GM23338 (cell line): ENCODE measurements around the gene GFAP. TPM values are rescaled to one million over a fixed set of nuclear protein-coding genes. Genes with fewer than 3 reads are reported as not detected.

ENCODE experiments used
- ATAC-seq: fragments of 200-7000 bp; cut with Tn5 transposase; 3 replicates; pipeline ENCODE4 v1.9.1; 2020
- DNase-seq: peaks from one replicate; pipeline ENCODE4 v3.0.0-alpha.2; 2015; ENCODE audit warnings: low spot score
- H2AFZ ChIP-seq: fragments of 200-600 bp; sonication (generic); 2 replicates; pipeline ENCODE4 v1.8.0; 2016; ENCODE audit warnings: antibody characterized with exemption, mild to moderate bottlenecking, moderate library complexity
- H3F3A ChIP-seq: fragments of 200-600 bp; sonication (generic); replicated peaks from 2 replicates; pipeline ENCODE4 v1.8.0; 2017; ENCODE audit warnings: antibody characterized with exemption, mixed run types, low read depth
- H3K27ac ChIP-seq: fragments of 200-600 bp; sonication (generic); 2 replicates; pipeline ENCODE4 v1.6.1; 2016; ENCODE audit warnings: low read depth
- H3K27me3 ChIP-seq: fragments of 200-600 bp; sonication (generic); 2 replicates; pipeline ENCODE4 v1.8.0; 2016; ENCODE audit warnings: mild to moderate bottlenecking, mixed run types, moderate library complexity; ENCODE audit not compliant: insufficient read depth
- H3K36me3 ChIP-seq: fragments of 200-600 bp; sonication (generic); 2 replicates; pipeline ENCODE4 v1.8.0; 2016; ENCODE audit warnings: mild to moderate bottlenecking; ENCODE audit not compliant: insufficient read depth
- H3K4me1 ChIP-seq: fragments of 200-600 bp; sonication (generic); 2 replicates; pipeline ENCODE4 v1.8.0; 2016; ENCODE audit warnings: mild to moderate bottlenecking, moderate library complexity; ENCODE audit not compliant: insufficient read depth
- H3K4me2 ChIP-seq: fragments of 200-600 bp; sonication (generic); 2 replicates; pipeline ENCODE4 v1.7.1; 2017; ENCODE audit warnings: mixed run types
- H3K4me3 ChIP-seq: fragments of 200-600 bp; sonication (generic); 2 replicates; pipeline ENCODE4 v1.6.1; 2016; ENCODE audit warnings: mixed run types
- H3K79me2 ChIP-seq: fragments of 200-600 bp; sonication (generic); replicated peaks from 2 replicates; pipeline ENCODE4 v1.8.0; 2017; ENCODE audit warnings: mild to moderate bottlenecking; ENCODE audit not compliant: insufficient read depth
- H3K9me2 ChIP-seq: fragments of 200-600 bp; sonication (generic); 2 replicates; pipeline ENCODE4 v1.8.0; 2017; ENCODE audit not compliant: insufficient read depth
- H4K20me1 ChIP-seq: fragments of 200-600 bp; sonication (generic); replicated peaks from 2 replicates; pipeline ENCODE4 v1.8.0; 2017; ENCODE audit warnings: mild to moderate bottlenecking; ENCODE audit not compliant: insufficient read depth
- H3K27ac Mint-ChIP-seq: 2 replicates; pipeline ENCODE4 v1.8.0; 2020; ENCODE audit warnings: inconsistent platforms, mild to moderate bottlenecking, moderate library complexity, mixed read lengths
- H3K27me3 Mint-ChIP-seq: 3 replicates; pipeline ENCODE4 v1.8.0; 2022; ENCODE audit warnings: low read depth, mild to moderate bottlenecking, moderate library complexity, mixed read lengths, inconsistent platforms; ENCODE audit not compliant: insufficient read depth, poor library complexity
- H3K36me3 Mint-ChIP-seq: 3 replicates; pipeline ENCODE4 v1.8.0; 2021; ENCODE audit warnings: low read depth, mild to moderate bottlenecking, inconsistent platforms, moderate library complexity, mixed read lengths
- H3K4me1 Mint-ChIP-seq: 3 replicates; pipeline ENCODE4 v1.8.0; 2020; ENCODE audit warnings: mild to moderate bottlenecking, inconsistent platforms, mixed read lengths
- H3K4me3 Mint-ChIP-seq: 3 replicates; pipeline ENCODE4 v1.8.0; 2021; ENCODE audit warnings: moderate library complexity, mild to moderate bottlenecking, inconsistent platforms, mixed read lengths
- H3K9me3 Mint-ChIP-seq: 3 replicates; pipeline ENCODE4 v1.8.0; 2020; ENCODE audit warnings: moderate library complexity, mild to moderate bottlenecking, inconsistent platforms, mixed read lengths
- CTCF ChIP-seq, 2 experiments: fragments of 200-600 bp in 1 of 2; sonication (generic) in 1 of 2; conservative IDR thresholded peaks; 2 replicates each; pipeline versions ENCODE4 v1.5.1 to v1.6.1; 2016 to 2017; ENCODE audit warnings: antibody characterized with exemption in 2 of 2, low read depth in 2 of 2, mild to moderate bottlenecking in 2 of 2, moderate library complexity in 1 of 2
- ETS1 ChIP-seq: IDR thresholded peaks from 2 replicates; pipeline ENCODE4 v1.6.1; 2016; ENCODE audit warnings: antibody characterized with exemption
- EZH2 ChIP-seq: fragments of 200-600 bp; sonication (generic); IDR thresholded peaks from one replicate; pipeline ENCODE4 v1.8.0; 2017; ENCODE audit warnings: antibody characterized with exemption, mild to moderate bottlenecking, low read depth; ENCODE audit not compliant: unreplicated experiment
- NANOG ChIP-seq: IDR thresholded peaks from 2 replicates; pipeline ENCODE4 v1.6.1; 2016; ENCODE audit warnings: antibody characterized with exemption, borderline replicate concordance
- STAT1 ChIP-seq: IDR thresholded peaks from one replicate; pipeline ENCODE4 v1.6.1; 2016; ENCODE audit warnings: antibody characterized with exemption; ENCODE audit not compliant: unreplicated experiment
- ZNF114 ChIP-seq: fragments of 250-450 bp; sonication (Bioruptor Pico); IDR thresholded peaks from 2 replicates; pipeline ENCODE4 v1.5.0; 2020; ENCODE audit warnings: mild to moderate bottlenecking, moderate library complexity
- ZNF331 ChIP-seq: fragments of 250-450 bp; sonication (Bioruptor Pico); IDR thresholded peaks from 2 replicates; pipeline ENCODE4 v1.5.0; 2020; ENCODE audit warnings: low read depth, mild to moderate bottlenecking, moderate library complexity
- polyA plus RNA-seq: library from polyadenylated mRNA; unstranded; fragments of >200 nt; fragmentation: Nextera tagmentation; extraction: Ambion mirVana; gene quantifications from 2 replicates; pipeline ENCODE4 v1.2.1, GENCODE V29; 2016
- total RNA-seq: library from RNA; depleted of rRNA; stranded (reverse); fragments of >200 nt; shearing (Covaris generic); gene quantifications from 2 replicates; pipeline ENCODE4 v1.2.3, GENCODE V29; 2014
- TF ChIP-seq, protein P1 (sequence below): IDR thresholded peaks from one replicate; pipeline ENCODE4 v1.6.1; 2018; ENCODE audit warnings: antibody characterized with exemption; ENCODE audit not compliant: unreplicated experiment

GFAP gene
- total and polyA plus RNA-seq, 2 experiments from 2014 or later = 0.15 to 5.1 TPM

GRCh38 chr17:44928950-44929720 is 13.8 kb upstream of the GFAP start:
- Histone ChIP-seq H3K4me1 (no peaks in the 10 kb centered on the region), H3K36me3 (peaks cover 41% of the 10 kb centered on the region), H3K4me3 (no peak overlapping the region), H3K27ac (no peak overlapping the region), H2AFZ (no peak overlapping the region), H3K4me2 (no peak overlapping the region), H3K9me2 (no peaks in the 10 kb centered on the region), H3F3A (0 out of 2 replicates have a peak, but pooled peaks cover 7% of the 10 kb centered on the region), H3K79me2 (no peaks in the 10 kb centered on the region), H4K20me1 (peaks cover 3% of the 10 kb centered on the region; the same call in 1 of the 2 replicates), H3K27me3 (no peaks in the 10 kb centered on the region)
- TF ChIP-seq, protein P1, sequence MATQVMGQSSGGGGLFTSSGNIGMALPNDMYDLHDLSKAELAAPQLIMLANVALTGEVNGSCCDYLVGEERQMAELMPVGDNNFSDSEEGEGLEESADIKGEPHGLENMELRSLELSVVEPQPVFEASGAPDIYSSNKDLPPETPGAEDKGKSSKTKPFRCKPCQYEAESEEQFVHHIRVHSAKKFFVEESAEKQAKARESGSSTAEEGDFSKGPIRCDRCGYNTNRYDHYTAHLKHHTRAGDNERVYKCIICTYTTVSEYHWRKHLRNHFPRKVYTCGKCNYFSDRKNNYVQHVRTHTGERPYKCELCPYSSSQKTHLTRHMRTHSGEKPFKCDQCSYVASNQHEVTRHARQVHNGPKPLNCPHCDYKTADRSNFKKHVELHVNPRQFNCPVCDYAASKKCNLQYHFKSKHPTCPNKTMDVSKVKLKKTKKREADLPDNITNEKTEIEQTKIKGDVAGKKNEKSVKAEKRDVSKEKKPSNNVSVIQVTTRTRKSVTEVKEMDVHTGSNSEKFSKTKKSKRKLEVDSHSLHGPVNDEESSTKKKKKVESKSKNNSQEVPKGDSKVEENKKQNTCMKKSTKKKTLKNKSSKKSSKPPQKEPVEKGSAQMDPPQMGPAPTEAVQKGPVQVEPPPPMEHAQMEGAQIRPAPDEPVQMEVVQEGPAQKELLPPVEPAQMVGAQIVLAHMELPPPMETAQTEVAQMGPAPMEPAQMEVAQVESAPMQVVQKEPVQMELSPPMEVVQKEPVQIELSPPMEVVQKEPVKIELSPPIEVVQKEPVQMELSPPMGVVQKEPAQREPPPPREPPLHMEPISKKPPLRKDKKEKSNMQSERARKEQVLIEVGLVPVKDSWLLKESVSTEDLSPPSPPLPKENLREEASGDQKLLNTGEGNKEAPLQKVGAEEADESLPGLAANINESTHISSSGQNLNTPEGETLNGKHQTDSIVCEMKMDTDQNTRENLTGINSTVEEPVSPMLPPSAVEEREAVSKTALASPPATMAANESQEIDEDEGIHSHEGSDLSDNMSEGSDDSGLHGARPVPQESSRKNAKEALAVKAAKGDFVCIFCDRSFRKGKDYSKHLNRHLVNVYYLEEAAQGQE = no peak
- no peak for TF ChIP-seq STAT1
- no peak for TF ChIP-seq EZH2
- no peak for TF ChIP-seq ZNF114 (CRISPR knock-in tag)
- no peak for TF ChIP-seq ETS1
- no peak for TF ChIP-seq ZNF331
- TF ChIP-seq NANOG = no peak
- Mint-ChIP-seq H3K4me1 (peaks cover 1% of the 10 kb centered on the region; the same call in 2 of the 3 replicates), H3K9me3 (no peaks in the 10 kb centered on the region), H3K4me3 (no peak overlapping the region), H3K36me3 (peaks cover 84% of the 10 kb centered on the region), H3K27ac (no peak overlapping the region), H3K27me3 (peaks cover 2% of the 10 kb centered on the region)
- no peak for ATAC-seq
- DNase-seq = no peak

DNA sequence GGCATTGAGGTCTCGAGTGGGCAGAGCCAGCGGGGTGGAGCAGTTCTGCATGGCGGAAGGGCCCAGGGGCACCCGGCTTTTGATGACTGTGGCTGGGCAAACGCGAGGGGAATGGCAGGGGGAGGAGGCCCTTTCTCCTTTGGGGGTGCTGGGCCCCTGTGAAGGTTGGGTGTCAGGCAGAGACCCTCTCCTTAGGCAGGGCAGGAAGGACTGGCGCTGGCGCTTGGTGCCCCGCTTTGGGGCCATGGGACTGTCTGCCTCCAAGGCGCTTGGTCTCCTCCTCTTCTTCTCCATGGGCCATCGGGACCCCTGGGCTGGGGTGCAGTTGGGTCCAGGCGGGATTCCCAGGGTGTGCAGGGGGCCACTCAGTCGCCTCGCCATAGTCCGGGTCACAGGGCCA is 12.8 kb upstream of the GFAP start:
- 0 out of 2 replicates have a peak, but pooled peaks cover 10% of the 10 kb centered on the region for H3F3A ChIP-seq
- H3K27ac ChIP-seq = no peak overlapping the region
- H3K4me2 ChIP-seq = no peak overlapping the region
- Mint-ChIP-seq H3K9me3 (no peaks in the 10 kb centered on the region), H3K36me3 (peaks cover 74% of the 10 kb centered on the region), H3K4me1 (peaks cover 9% of the 10 kb centered on the region), H3K4me3 (no peak overlapping the region), H3K27me3 (peaks cover 2% of the 10 kb centered on the region), H3K27ac (no peak overlapping the region)
- no peak for DNase-seq
- H3K4me1 ChIP-seq = no peaks in the 10 kb centered on the region
- H3K27me3 ChIP-seq = no peaks in the 10 kb centered on the region
- H3K36me3 ChIP-seq = peaks cover 40% of the 10 kb centered on the region
- no peak overlapping the region for H3K4me3 ChIP-seq
- no peak overlapping the region for H2AFZ ChIP-seq
- H4K20me1 ChIP-seq = peaks cover 3% of the 10 kb centered on the region; the same call in 1 of the 2 replicates
- H3K9me2 ChIP-seq = no peaks in the 10 kb centered on the region
- ATAC-seq = no peak
- H3K79me2 ChIP-seq = no peaks in the 10 kb centered on the region
- TF ChIP-seq CTCF (conservative IDR thresholded peaks at IDR 0.05; ENCODE audit: low read depth in 2 of 2) (no peak), ETS1 (no peak)
